GM06990 (cell line): ENCODE results near the gene NSD1.

Source experiments
- DNase-seq: peaks from one replicate; pipeline ENCODE4 v3.0.0-alpha.2; 2011; ENCODE audit not compliant: insufficient read length; ENCODE audit errors: extremely low read depth
- H3K27me3 ChIP-seq: replicated peaks from 2 replicates; pipeline ENCODE4 v1.6.0; 2011; ENCODE audit warnings: low read length; ENCODE audit not compliant: control insufficient read depth, insufficient read depth
- H3K36me3 ChIP-seq: 2 replicates; pipeline ENCODE4 v1.5.1; 2011; ENCODE audit warnings: low read length; ENCODE audit not compliant: control insufficient read depth, insufficient read depth
- H3K4me3 ChIP-seq: replicated peaks from 2 replicates; pipeline ENCODE4 v1.5.1; 2011; ENCODE audit warnings: low read depth, mild to moderate bottlenecking, control low read depth, low read length
- CTCF ChIP-seq: IDR thresholded peaks from 2 replicates; pipeline ENCODE4 v1.5.1; 2011; ENCODE audit warnings: low read length, control low read depth, mild to moderate bottlenecking, inconsistent platforms; ENCODE audit not compliant: insufficient read depth, poor library complexity, severe bottlenecking

NSD1 gene

GRCh38 chr5:177097016-177097985, 36.3 kb upstream of the NSD1 start:
- Histone ChIP-seq H3K4me3 (no peak overlapping the region), H3K27me3 (no peaks in the 10 kb centered on the region; the same call in 1 of the 2 replicates), H3K36me3 (no peaks in the 10 kb centered on the region)
- no peak for DNase-seq
- no peak for TF ChIP-seq CTCF

GRCh38 chr5:177098120-177098469, 35.5 kb upstream of the NSD1 start:
- Histone ChIP-seq H3K36me3 (no peaks in the 10 kb centered on the region), H3K27me3 (no peaks in the 10 kb centered on the region; the same call in 1 of the 2 replicates), H3K4me3 (no peak overlapping the region)
- TF ChIP-seq CTCF = no peak
- DNase-seq = no peak

GRCh38 chr5:177098470-177099141, 35.0 kb upstream of the NSD1 start:
- Histone ChIP-seq H3K4me3 (no peak overlapping the region), H3K27me3 (no peaks in the 10 kb centered on the region; the same call in 1 of the 2 replicates), H3K36me3 (no peaks in the 10 kb centered on the region)
- no peak for TF ChIP-seq CTCF
- DNase-seq = no peak

- no peaks in the 10 kb centered on the region for H3K36me3 ChIP-seq
- no peaks in the 10 kb centered on the region; the same call in 1 of the 2 replicates for H3K27me3 ChIP-seq
- no peak for TF ChIP-seq CTCF
- H3K4me3 ChIP-seq = no peak overlapping the region
- no peak for DNase-seq
These were observed 34.0 kb upstream of the NSD1 start for GRCh38 chr5:177099422-177100093.

- no peak overlapping the region for H3K4me3 ChIP-seq
These were observed 32.9 kb upstream of the NSD1 start for GRCh38 chr5:177100714-177101121.

More at GRCh38 chr5:177100714-177101121, 32.9 kb upstream of the NSD1 start:
- Histone ChIP-seq H3K36me3 (no peaks in the 10 kb centered on the region), H3K27me3 (no peaks in the 10 kb centered on the region; the same call in 1 of the 2 replicates)
- TF ChIP-seq CTCF = no peak
- no peak for DNase-seq
